Measurements from ENCODE around the gene FTO. TPM values are rescaled to one million over a fixed set of nuclear protein-coding genes. Genes with fewer than 3 reads are reported as not detected.

The FTO gene
- total RNA-seq, 2 donors from 2014 or later: 47.5 to 50.4 TPM

- no peak overlapping the region for H3K4me3 ChIP-seq
- ATAC-seq (peak; percentile 46), DNase-seq (peak; percentile 32 to 52 (median 42))
- intact Hi-C loops (cut with DNase I): no loop called here
- H3K27me3 ChIP-seq: no peaks in the 10 kb centered on the region
- peak overlapping the region in 3 of 4 donors; percentile 49 to 61 (median 53) for H3K27ac ChIP-seq
- peaks cover 70% of the 10 kb centered on the region for H3K4me1 ChIP-seq
- TF ChIP-seq POLR2A (IDR thresholded peaks at IDR 0.05) (no peak), CTCF (IDR thresholded peaks at IDR 0.05) (no peak)
- 68 to 71% methylated on average over 3 of the region's 3 CpGs for WGBS, 2 donors
- no peaks in the 10 kb centered on the region for H3K36me3 ChIP-seq (replicated peaks in 1 of 2; ENCODE audit: insufficient read depth in 1 of 2, low read depth in 2 of 2)
- H3K9me3 ChIP-seq: no peaks in the 10 kb centered on the region
Measured at GRCh38 chr16:53780051-53780450, 76.1 kb downstream of the FTO start.

GRCh38 chr16:53781023-53781605 is 77.2 kb downstream of the FTO start:
- intact Hi-C loops (cut with DNase I): no loop called here
- H3K4me1 ChIP-seq: peaks cover 60% of the 10 kb centered on the region

GRCh38 chr16:53782148-53782547 is 78.2 kb downstream of the FTO start:
- Histone ChIP-seq H3K27me3 (no peaks in the 10 kb centered on the region), H3K27ac (peak overlapping the region in 1 of 4 donors; percentile 45), H3K9me3 (no peaks in the 10 kb centered on the region), H3K4me1 (peaks cover 53% of the 10 kb centered on the region), H3K36me3 (replicated peaks in 1 of 2; ENCODE audit: insufficient read depth in 1 of 2, low read depth in 2 of 2) (no peaks in the 10 kb centered on the region), H3K4me3 (no peak overlapping the region)
- intact Hi-C loops (cut with DNase I): no loop called here
- DNase-seq (no peak), ATAC-seq (no peak)
- no peak for TF ChIP-seq CTCF (IDR thresholded peaks at IDR 0.05)
- no peak for TF ChIP-seq POLR2A (IDR thresholded peaks at IDR 0.05)
- WGBS, 2 donors: 24 to 35% methylated on average over 3 of the region's 3 CpGs

More at GRCh38 chr16:53781023-53781605, 77.2 kb downstream of the FTO start:
- ATAC-seq (peak; percentile 49), DNase-seq (peak in 2 of 4 donors; percentile 20 to 23)
- H3K36me3 ChIP-seq (replicated peaks in 1 of 2; ENCODE audit: insufficient read depth in 1 of 2, low read depth in 2 of 2): no peaks in the 10 kb centered on the region
- no peaks in the 10 kb centered on the region for H3K9me3 ChIP-seq
- 71 to 96% methylated on average over 1 of the region's 1 CpG for whole genome bisulfite sequencing, 2 donors
- H3K27me3 ChIP-seq: no peaks in the 10 kb centered on the region
- H3K27ac ChIP-seq: peak overlapping the region; percentile 3 to 61 (median 16)
- TF ChIP-seq POLR2A (IDR thresholded peaks at IDR 0.05): no peak
- TF ChIP-seq CTCF (IDR thresholded peaks at IDR 0.05): no peak
- H3K4me3 ChIP-seq: no peak overlapping the region

- TF ChIP-seq POLR2A (IDR thresholded peaks at IDR 0.05) (no peak), CTCF (IDR thresholded peaks at IDR 0.05) (no peak)
- Histone ChIP-seq H3K27me3 (no peaks in the 10 kb centered on the region), H3K27ac (no peak overlapping the region), H3K4me1 (peaks cover 35% of the 10 kb centered on the region), H3K4me3 (no peak overlapping the region), H3K36me3 (replicated peaks in 1 of 2; ENCODE audit: insufficient read depth in 1 of 2, low read depth in 2 of 2) (no peaks in the 10 kb centered on the region), H3K9me3 (no peaks in the 10 kb centered on the region)
- intact Hi-C loops (cut with DNase I): no loop called here
- WGBS, 2 donors: 79 to 100% methylated on average over 1 of the region's 1 CpG
- DNase-seq (no peak), ATAC-seq (no peak)
Measured at GRCh38 chr16:53784291-53784690, 80.3 kb downstream of the FTO start.

- H3K4me1 ChIP-seq: peaks cover 27% of the 10 kb centered on the region
- TF ChIP-seq POLR2A (IDR thresholded peaks at IDR 0.05): no peak
- no peak for TF ChIP-seq CTCF (IDR thresholded peaks at IDR 0.05)
- H3K27ac ChIP-seq: no peak overlapping the region
- H3K4me3 ChIP-seq: no peak overlapping the region
- no peak for DNase-seq
- no peaks in the 10 kb centered on the region for H3K27me3 ChIP-seq
- H3K36me3 ChIP-seq (replicated peaks in 1 of 2; ENCODE audit: insufficient read depth in 1 of 2, low read depth in 2 of 2): no peaks in the 10 kb centered on the region
- no peak for ATAC-seq
- intact Hi-C loops (cut with DNase I): no loop called here
- no peaks in the 10 kb centered on the region for H3K9me3 ChIP-seq
Measured at GRCh38 chr16:53785044-53785443, 81.1 kb downstream of the FTO start.
